HG02678 (cell line): ENCODE results near the gene SLC16A3.
"Not testable (repeated sequence)": the region's sequence is repeated elsewhere in the genome, so short reads cannot be mapped to it uniquely, and the experiment has no call there.

Source experiments
- ATAC-seq: cut with Tn5 transposase; IDR thresholded peaks from one replicate; pipeline ENCODE4 v1.9.1; 2021; ENCODE audit warnings: mild to moderate bottlenecking, moderate library complexity; ENCODE audit not compliant: unreplicated experiment

Gene SLC16A3

DNA sequence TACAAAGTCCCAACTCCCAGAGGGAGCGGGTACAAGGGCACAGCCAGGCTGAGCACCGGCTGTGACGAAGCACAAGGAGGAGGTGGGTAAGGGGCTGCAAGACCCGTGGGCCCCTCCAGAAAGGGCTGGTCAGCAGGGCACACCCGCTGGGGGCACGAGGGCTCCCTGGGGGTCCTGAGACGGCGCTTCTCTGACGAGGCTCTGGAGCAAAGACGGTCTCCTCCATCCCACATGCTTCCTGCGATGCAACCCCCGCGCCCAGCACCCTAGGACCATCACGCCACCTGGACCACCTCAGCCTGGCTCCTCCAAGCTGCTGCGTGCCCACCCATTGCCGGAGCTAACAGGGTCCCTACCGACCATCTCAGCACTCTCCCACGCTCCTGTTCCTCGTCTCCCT lies 24.9 kb upstream of the SLC16A3 start:
- no peak for ATAC-seq

DNA sequence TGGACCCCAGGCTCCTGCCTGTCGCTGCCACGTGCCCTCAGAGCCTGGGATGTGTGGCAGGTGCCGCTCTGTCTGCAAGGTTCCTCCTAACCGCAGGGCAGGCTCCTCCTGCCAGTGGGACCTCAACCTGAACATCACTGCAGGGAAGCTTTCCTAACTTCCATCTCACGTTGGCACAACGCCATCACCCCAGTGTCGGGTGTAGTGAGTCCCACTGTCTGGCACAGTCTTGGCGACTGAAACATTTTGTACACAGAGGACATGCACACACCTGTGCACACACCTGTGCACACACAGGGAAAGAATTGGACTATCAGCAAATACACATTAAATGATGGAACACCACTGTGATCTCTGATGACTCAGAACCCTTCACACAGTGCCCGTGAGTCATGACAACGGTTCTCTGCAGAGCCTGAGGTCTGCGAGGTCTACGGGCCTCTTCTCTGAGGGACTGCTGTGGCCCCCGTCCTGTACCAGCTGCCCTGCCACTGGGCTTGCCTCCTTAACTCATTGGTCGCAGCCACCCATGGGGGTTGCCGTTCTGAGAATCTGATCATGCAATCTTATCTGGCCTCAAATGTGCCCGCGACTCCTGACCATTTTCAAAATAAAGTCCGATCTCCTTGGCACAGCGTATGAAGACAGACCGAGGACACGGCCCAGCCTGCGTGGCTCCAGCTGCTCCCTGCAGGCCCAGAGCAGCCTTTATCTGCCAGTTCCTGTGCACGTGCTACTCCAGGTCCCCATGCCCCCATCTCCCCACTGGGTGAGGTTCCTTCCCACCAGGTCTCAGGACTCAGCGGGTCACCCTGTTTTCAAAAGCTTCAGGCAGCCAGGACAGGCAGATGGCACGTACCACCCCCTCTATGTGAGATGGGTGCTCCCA lies 23.8 kb upstream of the SLC16A3 start:
- ATAC-seq: no peak

DNA sequence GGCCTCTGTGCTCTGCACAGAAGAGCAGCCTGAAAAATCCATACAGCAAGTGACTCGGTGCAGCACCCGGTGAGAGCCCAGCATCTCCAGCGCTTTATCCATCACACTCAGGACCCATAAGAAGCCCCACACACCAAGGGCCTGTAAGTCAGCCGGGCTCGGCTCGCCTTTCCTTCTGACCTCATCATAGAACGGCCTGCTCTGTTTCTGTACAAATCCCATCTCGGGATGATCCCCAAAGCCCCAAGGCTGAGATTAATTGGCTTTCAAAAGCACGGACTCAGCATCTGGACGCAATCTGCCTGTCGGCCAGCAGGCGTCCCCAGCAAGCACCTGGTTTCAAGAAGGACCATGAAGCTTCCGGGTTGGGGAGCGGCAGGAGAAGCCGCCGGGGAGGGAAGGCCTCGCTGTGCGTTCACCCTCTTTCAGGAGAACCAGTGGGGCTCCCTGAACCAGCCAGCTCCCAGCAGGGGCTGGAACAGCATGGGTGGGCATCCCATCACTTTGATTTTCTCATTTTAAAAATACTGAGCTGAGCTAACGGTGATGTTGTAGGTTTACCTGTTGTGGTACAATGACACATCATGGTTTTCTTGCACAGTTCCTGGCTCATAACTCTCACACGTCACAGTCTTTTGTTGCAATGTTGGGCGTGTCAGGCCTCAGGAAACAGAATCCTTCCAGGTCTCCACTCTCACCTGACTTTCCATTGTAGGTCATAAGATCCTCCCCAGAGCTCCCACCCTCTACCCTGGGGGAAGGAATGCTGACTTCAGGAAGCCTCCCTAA lies 22.9 kb upstream of the SLC16A3 start:
- ATAC-seq: no peak

GRCh38 chr17:82210655-82211054 lies 18.2 kb upstream of the SLC16A3 start:
- ATAC-seq: not testable (repeated sequence)

- ATAC-seq: peak; percentile 76
Observed at GRCh38 chr17:82212331-82213250, 16.3 kb upstream of the SLC16A3 start, which contains the start of gene CCDC57. CCDC57 (minus strand) TSS chr17:82212842; CDS start chr17:82201944, 10,898 bp downstream.

GRCh38 chr17:82213251-82214011 lies 15.4 kb upstream of the SLC16A3 start:
- peak; percentile 3 for ATAC-seq

GRCh38 chr17:82214012-82214628 lies 14.7 kb upstream of the SLC16A3 start:
- no peak for ATAC-seq

DNA sequence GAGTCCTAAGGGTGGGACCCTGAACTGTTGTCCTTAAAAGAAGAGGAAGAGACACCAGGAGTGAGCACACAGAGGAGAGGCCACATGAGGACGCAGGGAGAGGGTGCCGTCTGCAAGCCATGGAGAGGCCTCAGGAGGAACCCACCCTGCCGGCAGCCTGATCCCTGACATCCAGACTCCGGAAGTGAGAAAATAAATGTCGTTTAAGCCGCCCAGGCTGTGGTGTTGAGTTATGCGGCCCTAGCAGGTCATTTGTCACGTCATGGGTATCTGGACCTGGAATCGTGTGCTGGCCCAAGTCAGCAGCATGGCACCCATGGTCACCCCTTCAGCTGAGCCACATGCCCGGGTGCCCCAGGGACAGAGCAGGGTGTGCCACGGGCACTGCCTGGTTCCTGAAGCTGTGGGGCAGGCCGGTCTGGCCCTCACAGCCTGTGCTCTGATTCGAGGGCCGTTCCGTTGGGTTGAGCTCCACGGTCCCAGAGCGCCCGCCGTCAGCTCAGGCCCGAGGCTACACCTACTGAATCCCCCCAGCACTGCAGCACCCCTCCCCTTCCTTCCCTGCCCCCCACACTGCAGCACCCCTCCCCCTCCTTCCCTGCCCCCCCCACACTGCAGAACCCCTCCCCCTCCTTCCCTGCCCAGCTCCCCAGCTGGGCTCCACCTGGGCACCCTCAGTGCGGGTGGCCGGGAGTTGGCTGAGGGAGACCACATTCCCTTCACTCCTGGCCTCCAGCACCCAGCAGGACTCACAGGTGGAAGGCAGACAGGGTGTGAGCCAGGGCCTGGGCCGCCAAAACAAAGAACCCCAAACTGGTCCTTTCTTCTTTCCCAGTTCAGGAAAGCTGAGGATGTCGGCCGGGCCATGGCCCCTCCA lies 13.5 kb upstream of the SLC16A3 start:
- ATAC-seq: no peak

GRCh38 chr17:82215972-82216300 lies 12.9 kb upstream of the SLC16A3 start:
- no peak for ATAC-seq

DNA sequence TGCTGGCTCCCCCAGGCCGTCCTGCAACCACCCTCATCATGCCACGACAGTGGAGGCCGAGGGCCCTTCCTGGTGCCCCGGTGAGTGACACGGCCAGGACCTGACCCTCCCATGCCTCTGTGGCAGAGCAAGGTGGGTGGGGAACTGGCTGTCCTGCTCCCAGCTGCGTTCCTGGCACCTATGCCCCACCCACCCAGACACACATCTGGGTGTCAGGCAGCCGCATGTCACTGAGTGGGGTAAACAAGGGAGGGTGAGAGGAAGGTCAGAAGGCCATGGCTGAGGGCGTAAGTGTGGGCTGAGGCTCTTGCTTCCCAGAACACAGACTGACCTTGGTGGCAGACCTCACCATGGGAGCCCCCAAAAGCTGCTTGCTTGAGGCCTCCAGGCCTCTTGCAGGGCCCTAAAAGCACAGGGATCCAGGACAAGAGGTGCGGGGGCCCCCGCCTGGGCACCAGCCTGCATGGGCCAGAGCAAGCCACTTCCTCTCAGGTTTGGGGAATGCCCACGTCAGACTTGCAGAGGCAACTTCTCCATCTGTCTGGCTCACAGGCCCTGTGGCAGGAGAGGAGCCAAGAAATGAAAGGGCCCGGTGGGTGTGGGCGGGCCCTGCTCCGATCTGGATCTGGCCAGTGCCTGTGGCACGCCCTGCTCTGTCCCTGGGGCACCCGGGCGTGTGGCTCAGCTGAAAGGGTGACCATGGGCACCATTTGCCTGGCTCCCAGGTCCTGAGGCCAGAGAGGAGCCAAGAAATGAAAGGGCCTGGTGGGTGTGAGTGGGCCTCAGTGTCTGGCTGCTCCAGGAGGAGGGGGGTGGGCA lies 12.3 kb upstream of the SLC16A3 start:
- no peak for ATAC-seq

DNA sequence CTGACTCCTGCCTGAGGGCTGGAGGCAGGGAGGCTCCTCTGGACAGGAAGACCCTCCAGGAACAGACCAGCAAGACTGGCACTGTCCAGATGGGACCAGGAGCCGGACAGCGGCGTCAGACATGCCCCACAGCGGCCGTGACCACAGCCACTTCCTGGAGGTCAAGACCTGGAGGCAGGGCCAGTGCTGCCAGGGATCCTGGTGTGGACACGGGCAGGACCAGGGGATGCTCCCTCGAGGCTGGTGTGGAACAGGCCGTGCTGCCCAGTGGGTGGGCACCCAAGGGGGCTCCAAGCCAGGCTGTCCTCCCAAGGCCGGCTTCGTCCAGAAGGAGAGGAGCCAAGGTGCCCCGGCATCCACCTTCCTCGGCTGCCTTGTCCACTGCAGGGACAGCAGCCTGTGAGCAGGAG lies 11.7 kb upstream of the SLC16A3 start:
- no peak for ATAC-seq

- ATAC-seq: no peak
Observed at GRCh38 chr17:82217530-82218204, 11.2 kb upstream of the SLC16A3 start.

GRCh38 chr17:82218349-82219075 lies 10.3 kb upstream of the SLC16A3 start:
- no peak for ATAC-seq

DNA sequence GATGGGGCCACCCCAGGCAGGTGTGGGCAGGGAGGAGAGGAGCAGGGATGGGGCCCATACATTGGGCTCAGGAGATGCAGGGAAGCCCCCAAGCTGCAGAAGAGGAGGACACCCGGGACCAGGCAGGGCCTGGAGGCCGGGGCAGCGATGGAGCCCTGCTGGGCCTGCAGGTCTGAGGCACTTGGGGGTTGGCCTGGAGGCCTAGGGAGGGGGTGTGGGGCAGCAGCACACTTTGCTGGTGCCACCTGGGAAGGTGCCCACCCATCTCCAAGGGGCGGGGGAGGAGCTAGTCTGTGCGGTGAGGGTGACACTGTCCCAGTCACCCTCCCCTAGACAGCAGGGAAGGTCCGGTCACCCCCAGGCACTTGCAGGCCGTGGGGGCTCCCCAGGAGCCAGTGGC lies 9.8 kb upstream of the SLC16A3 start:
- ATAC-seq: no peak

GRCh38 chr17:82219753-82220709 lies 8.8 kb upstream of the SLC16A3 start:
- ATAC-seq: no peak
